ENCODE measurements around the gene SEC62.

SEC62 gene

DNA sequence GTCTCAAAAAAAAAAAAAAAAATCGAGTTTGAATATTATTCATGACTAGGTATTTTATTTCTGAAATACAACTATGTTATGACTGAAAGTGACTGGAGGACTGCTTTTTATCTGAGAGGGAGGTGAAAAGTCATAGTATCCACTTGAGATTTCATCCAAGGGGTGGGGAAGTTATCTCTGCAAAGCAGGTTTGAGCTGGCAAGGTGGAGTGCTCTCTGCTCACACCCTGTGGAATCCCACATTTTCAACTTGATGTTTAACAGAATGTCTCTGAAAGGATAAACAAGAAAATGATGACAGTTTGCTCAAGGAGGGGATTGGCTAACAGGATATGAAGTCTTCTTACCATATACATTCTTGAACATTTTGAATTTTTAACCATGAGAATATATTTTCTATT lies 27.3 kb upstream of the SEC62 start:
- no peak for TF ChIP-seq EZH2 (optimal IDR thresholded peaks at IDR 0.05; ENCODE audit: low read depth, low read length)
- TF ChIP-seq, protein P1, sequence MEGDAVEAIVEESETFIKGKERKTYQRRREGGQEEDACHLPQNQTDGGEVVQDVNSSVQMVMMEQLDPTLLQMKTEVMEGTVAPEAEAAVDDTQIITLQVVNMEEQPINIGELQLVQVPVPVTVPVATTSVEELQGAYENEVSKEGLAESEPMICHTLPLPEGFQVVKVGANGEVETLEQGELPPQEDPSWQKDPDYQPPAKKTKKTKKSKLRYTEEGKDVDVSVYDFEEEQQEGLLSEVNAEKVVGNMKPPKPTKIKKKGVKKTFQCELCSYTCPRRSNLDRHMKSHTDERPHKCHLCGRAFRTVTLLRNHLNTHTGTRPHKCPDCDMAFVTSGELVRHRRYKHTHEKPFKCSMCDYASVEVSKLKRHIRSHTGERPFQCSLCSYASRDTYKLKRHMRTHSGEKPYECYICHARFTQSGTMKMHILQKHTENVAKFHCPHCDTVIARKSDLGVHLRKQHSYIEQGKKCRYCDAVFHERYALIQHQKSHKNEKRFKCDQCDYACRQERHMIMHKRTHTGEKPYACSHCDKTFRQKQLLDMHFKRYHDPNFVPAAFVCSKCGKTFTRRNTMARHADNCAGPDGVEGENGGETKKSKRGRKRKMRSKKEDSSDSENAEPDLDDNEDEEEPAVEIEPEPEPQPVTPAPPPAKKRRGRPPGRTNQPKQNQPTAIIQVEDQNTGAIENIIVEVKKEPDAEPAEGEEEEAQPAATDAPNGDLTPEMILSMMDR (IDR thresholded peaks at IDR 0.05; ENCODE audit: low read length), result no peak
- Histone ChIP-seq H2AFZ (ENCODE audit: low read length) (no peak overlapping the region), H3K9me3 (replicated peaks; ENCODE audit: insufficient read depth, low read length) (no peaks in the 10 kb centered on the region), H3K36me3 (replicated peaks; ENCODE audit: insufficient read depth, low read length) (no peaks in the 10 kb centered on the region), H3K27ac (ENCODE audit: low read length) (peak overlapping the region; percentile 88; the same call in 1 of the 2 replicates), H3K27me3 (replicated peaks; ENCODE audit: insufficient read depth, low read length) (no peaks in the 10 kb centered on the region), H3K4me3 (ENCODE audit: low read length) (no peak overlapping the region), H3K9me2 (replicated peaks; ENCODE audit: insufficient read depth, low read length) (no peaks in the 10 kb centered on the region), H3K4me2 (ENCODE audit: low read depth, low read length) (peak overlapping the region; percentile 58; the same call in 1 of the 2 replicates), H3K4me1 (ENCODE audit: low read length) (peaks cover 44% of the 10 kb centered on the region), H3F3A (ENCODE audit: insufficient read depth, low read length) (peaks cover 32% of the 10 kb centered on the region), H3K79me2 (ENCODE audit: low read length) (no peaks in the 10 kb centered on the region), H4K20me1 (ENCODE audit: insufficient read depth, low read length) (no peaks in the 10 kb centered on the region), H3K9ac (ENCODE audit: low read length) (no peak overlapping the region)
- no peak for DNase-seq

DNA sequence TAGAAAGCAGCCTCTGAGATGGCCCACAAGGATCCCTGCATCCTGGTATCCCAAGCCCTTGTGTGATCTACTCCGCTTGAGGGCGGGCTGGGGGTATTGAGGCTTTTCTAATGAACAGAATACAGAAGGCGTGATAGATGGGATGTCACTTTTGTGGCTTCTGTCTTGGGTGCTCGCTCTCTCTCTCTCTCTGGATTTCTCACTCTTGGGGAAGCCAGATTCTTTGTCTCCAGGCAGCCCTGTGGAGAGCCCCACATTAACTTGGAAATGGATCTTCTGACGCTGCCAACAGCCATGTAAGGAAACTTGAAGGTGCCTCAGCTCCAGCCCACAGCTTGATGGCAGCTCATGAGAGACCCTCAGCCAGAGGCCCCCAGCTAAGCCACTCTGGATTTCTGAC lies 26.9 kb upstream of the SEC62 start:
- peak overlapping the region; percentile 11 for H2AFZ ChIP-seq (ENCODE audit: low read length)
- H3K4me2 ChIP-seq (ENCODE audit: low read depth, low read length), result peak overlapping the region; percentile 58
- DNase-seq, result no peak
- H3K27me3 ChIP-seq (replicated peaks; ENCODE audit: insufficient read depth, low read length), result no peaks in the 10 kb centered on the region
- peaks cover 32% of the 10 kb centered on the region for H3F3A ChIP-seq (ENCODE audit: insufficient read depth, low read length)
- H3K79me2 ChIP-seq (ENCODE audit: low read length), result no peaks in the 10 kb centered on the region
- peak overlapping the region; percentile 34 for H3K4me3 ChIP-seq (ENCODE audit: low read length)
- no peaks in the 10 kb centered on the region for H4K20me1 ChIP-seq (ENCODE audit: insufficient read depth, low read length)
- no peaks in the 10 kb centered on the region for H3K9me2 ChIP-seq (replicated peaks; ENCODE audit: insufficient read depth, low read length)
- H3K4me1 ChIP-seq (ENCODE audit: low read length), result peaks cover 48% of the 10 kb centered on the region
- H3K9ac ChIP-seq (ENCODE audit: low read length), result peak overlapping the region; percentile 63
- TF ChIP-seq, protein P1 (IDR thresholded peaks at IDR 0.05; ENCODE audit: low read length), result no peak
- TF ChIP-seq EZH2 (optimal IDR thresholded peaks at IDR 0.05; ENCODE audit: low read depth, low read length) (no peak), EZH2phosphoT487 (IDR thresholded peaks at IDR 0.05; ENCODE audit: low read length) (no peak)
- H3K9me3 ChIP-seq (replicated peaks; ENCODE audit: insufficient read depth, low read length), result no peaks in the 10 kb centered on the region
- peak overlapping the region; percentile 88 for H3K27ac ChIP-seq (ENCODE audit: low read length)
- no peaks in the 10 kb centered on the region for H3K36me3 ChIP-seq (replicated peaks; ENCODE audit: insufficient read depth, low read length)

DNA sequence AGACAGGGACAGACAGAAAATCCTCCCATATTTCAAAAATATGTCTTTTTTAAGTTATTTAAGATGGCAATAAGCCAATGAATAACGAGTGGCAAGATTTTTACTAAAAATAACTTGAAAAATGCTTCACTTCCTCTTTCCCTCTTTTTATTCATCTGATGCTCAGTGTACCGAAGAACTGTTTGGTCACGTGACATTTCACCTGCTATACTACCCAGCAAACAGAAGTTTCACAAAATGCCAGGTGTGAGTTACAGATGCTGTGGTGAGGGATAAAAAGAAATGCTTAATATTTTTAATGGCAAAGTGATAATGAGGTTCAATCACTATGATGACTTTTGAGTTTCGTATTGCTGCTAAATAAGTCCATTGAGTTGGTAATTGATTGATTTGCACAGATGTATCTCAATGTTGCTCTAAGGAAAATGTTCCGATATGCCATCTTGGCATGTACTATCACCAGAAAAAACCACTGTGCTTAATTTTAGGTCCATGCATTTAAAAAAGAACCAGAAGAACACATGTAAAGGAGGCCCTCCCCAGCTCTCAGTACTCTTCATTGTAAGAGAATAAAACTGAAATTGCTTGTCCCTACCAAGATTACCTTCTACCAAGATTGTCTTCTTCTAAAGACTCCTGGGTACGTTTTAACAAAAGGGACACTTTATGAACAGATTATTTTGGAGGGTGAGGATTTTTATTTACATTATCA lies 26.0 kb upstream of the SEC62 start:
- TF ChIP-seq, protein P1 (IDR thresholded peaks at IDR 0.05; ENCODE audit: low read length), result no peak
- TF ChIP-seq EZH2phosphoT487 (IDR thresholded peaks at IDR 0.05; ENCODE audit: low read length), result no peak
- no peak for TF ChIP-seq EZH2 (optimal IDR thresholded peaks at IDR 0.05; ENCODE audit: low read depth, low read length)
- H2AFZ ChIP-seq (ENCODE audit: low read length), result peak overlapping the region; percentile 11
- peak overlapping the region; percentile 63 for H3K9ac ChIP-seq (ENCODE audit: low read length)
- H3K4me1 ChIP-seq (ENCODE audit: low read length), result peaks cover 55% of the 10 kb centered on the region
- H3K9me2 ChIP-seq (replicated peaks; ENCODE audit: insufficient read depth, low read length), result no peaks in the 10 kb centered on the region
- H3K4me2 ChIP-seq (ENCODE audit: low read depth, low read length), result peak overlapping the region; percentile 58
- peak; percentile 99 for DNase-seq
- H3K4me3 ChIP-seq (ENCODE audit: low read length), result peak overlapping the region; percentile 34
- H3F3A ChIP-seq (ENCODE audit: insufficient read depth, low read length), result peaks cover 39% of the 10 kb centered on the region
- H4K20me1 ChIP-seq (ENCODE audit: insufficient read depth, low read length), result no peaks in the 10 kb centered on the region
- H3K27me3 ChIP-seq (replicated peaks; ENCODE audit: insufficient read depth, low read length), result no peaks in the 10 kb centered on the region
- H3K79me2 ChIP-seq (ENCODE audit: low read length), result no peaks in the 10 kb centered on the region
- H3K9me3 ChIP-seq (replicated peaks; ENCODE audit: insufficient read depth, low read length), result no peaks in the 10 kb centered on the region
- H3K27ac ChIP-seq (ENCODE audit: low read length), result peak overlapping the region; percentile 88
- H3K36me3 ChIP-seq (replicated peaks; ENCODE audit: insufficient read depth, low read length), result no peaks in the 10 kb centered on the region

All from MM.1S (cell line).